Measurements from ENCODE around the gene SYT7. TPM values are rescaled to one million over a fixed set of nuclear protein-coding genes. Genes with fewer than 3 reads are reported as not detected.

The SYT7 gene
- total and polyA plus RNA-seq, 10 of the 15 experiments (the other 5 are each of a cell fraction or from before 2014, with no cell fraction given), result not detected

DNA sequence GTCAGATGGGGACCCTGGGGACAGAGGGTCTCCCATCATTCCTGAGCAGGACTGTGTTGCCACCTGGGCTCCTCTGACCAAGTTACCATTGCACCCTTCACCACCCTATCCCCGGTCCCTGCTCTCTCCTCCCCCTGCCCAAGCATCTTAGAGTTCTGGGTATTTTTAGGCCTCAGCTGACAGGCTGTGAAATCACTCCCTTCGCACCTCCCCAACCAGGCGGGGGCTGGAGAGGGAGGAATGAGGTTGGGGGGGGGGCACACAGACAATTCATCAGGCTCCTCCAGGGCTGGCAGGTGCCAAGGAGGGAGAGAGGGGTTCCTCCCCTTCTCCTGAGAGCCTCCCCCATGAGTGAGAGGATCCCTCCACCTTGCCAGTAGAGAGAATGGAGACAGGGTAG lies 9.0 kb downstream of the SYT7 start:
- H3K4me3 ChIP-seq, result no peak overlapping the region
- no peak overlapping the region for H3K9ac ChIP-seq (ENCODE audit: control insufficient read depth, insufficient read depth, low read length)
- 5% methylated on average over 3 of the region's 3 CpGs for WGBS (ENCODE audit: insufficient coverage, insufficient replicate concordance, low lambda C conversion rate, missing lambda C conversion rate)
- H3K27ac ChIP-seq (ENCODE audit: control insufficient read depth, insufficient read depth), result no peak overlapping the region
- SMC1A ChIA-PET (ENCODE audit: uncharacterized antibody, unreplicated experiment), result no interaction called here
- CTCF ChIA-PET, result no interaction called here
- H3K9me3 ChIP-seq (replicated peaks; ENCODE audit: control insufficient read depth, insufficient read depth, low read length), result no peaks in the 10 kb centered on the region
- H3K36me3 ChIP-seq (ENCODE audit: control insufficient read depth in 2 of 2, insufficient read depth in 2 of 2, low read length in 1 of 2), result no peaks in the 10 kb centered on the region
- BruUV-seq (replicated peaks), result no TSS peak
- no peak overlapping the region for H3K4me2 ChIP-seq (ENCODE audit: control insufficient read depth, insufficient read depth)
- H3K4me1 ChIP-seq (ENCODE audit: control insufficient read depth, insufficient read depth, low read length), result no peaks in the 10 kb centered on the region
- H3K27me3 ChIP-seq (replicated peaks in 1 of 2; ENCODE audit: control insufficient read depth in 2 of 2, insufficient read depth in 2 of 2, low read length in 1 of 2), result peaks cover 0 to 2% of the 10 kb centered on the region in 2 experiments; a peak in 3 of 4 replicates
- in situ Hi-C loops (cut with MboI), result no loop called here
- no peaks in the 10 kb centered on the region for H3K79me2 ChIP-seq (ENCODE audit: control insufficient read depth, insufficient read depth, low read length)
- H2AFZ ChIP-seq (ENCODE audit: control insufficient read depth, low read depth, low read length), result no peak overlapping the region
- DNase-seq (ENCODE audit: low read depth, low spot score) (no peak), FAIRE-seq (no peak), ATAC-seq (no peak)
- RAD21 ChIA-PET (ENCODE audit: unreplicated experiment), result no interaction called here
- POLR2A ChIA-PET, result no interaction called here
- intact Hi-C loops (cut with micrococcal nuclease; ENCODE audit: unreplicated experiment), result no loop called here
- peaks cover 5% of the 10 kb centered on the region; the same call in 1 of the 2 replicates for H4K20me1 ChIP-seq (ENCODE audit: control insufficient read depth, insufficient read depth)
- no peak for TF ChIP-seq SMC3 (IDR thresholded peaks at IDR 0.05; ENCODE audit: borderline replicate concordance, low read length)
- no peak for TF ChIP-seq BCL11A (IDR thresholded peaks at IDR 0.05; ENCODE audit: low read depth, low read length)
- TF ChIP-seq BMI1 (IDR thresholded peaks at IDR 0.05; ENCODE audit: borderline replicate concordance), result no peak
- TF ChIP-seq EGR1 (IDR thresholded peaks at IDR 0.05; ENCODE audit: borderline replicate concordance in 1 of 2, low read depth in 2 of 2, low read length in 2 of 2), result no peak
- no peak for TF ChIP-seq NFYA (IDR thresholded peaks at IDR 0.05; ENCODE audit: borderline replicate concordance, low read depth, low read length)
- TF ChIP-seq ZNF24 (IDR thresholded peaks at IDR 0.05), result no peak
- TF ChIP-seq, protein P1, sequence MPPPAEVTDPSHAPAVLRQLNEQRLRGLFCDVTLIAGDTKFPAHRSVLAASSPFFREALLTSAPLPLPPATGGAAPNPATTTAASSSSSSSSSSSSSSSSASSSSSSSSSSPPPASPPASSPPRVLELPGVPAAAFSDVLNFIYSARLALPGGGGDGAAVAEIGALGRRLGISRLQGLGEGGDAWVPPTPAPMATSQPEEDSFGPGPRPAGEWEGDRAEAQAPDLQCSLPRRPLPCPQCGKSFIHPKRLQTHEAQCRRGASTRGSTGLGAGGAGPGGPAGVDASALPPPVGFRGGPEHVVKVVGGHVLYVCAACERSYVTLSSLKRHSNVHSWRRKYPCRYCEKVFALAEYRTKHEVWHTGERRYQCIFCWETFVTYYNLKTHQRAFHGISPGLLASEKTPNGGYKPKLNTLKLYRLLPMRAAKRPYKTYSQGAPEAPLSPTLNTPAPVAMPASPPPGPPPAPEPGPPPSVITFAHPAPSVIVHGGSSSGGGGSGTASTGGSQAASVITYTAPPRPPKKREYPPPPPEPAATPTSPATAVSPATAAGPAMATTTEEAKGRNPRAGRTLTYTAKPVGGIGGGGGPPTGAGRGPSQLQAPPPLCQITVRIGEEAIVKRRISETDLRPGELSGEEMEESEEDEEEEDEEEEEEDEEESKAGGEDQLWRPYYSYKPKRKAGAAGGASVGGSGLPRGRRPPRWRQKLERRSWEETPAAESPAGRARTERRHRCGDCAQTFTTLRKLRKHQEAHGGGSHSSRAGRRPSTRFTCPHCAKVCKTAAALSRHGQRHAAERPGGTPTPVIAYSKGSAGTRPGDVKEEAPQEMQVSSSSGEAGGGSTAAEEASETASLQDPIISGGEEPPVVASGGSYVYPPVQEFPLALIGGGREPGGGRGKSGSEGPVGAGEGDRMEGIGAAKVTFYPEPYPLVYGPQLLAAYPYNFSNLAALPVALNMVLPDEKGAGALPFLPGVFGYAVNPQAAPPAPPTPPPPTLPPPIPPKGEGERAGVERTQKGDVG (CRISPR knock-in tag; IDR thresholded peaks at IDR 0.05), result no peak
- no peak for TF ChIP-seq CEBPB (IDR thresholded peaks at IDR 0.05; ENCODE audit: borderline replicate concordance in 1 of 2, low read depth in 2 of 2, low read length in 2 of 2)
- TF ChIP-seq, protein P2, sequence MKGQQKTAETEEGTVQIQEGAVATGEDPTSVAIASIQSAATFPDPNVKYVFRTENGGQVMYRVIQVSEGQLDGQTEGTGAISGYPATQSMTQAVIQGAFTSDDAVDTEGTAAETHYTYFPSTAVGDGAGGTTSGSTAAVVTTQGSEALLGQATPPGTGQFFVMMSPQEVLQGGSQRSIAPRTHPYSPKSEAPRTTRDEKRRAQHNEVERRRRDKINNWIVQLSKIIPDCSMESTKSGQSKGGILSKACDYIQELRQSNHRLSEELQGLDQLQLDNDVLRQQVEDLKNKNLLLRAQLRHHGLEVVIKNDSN (IDR thresholded peaks at IDR 0.05; ENCODE audit: borderline replicate concordance, extremely low read length, insufficient read depth, low read depth, low read length), result no peak
- TF ChIP-seq DPF2 (IDR thresholded peaks at IDR 0.05), result no peak
- TF ChIP-seq, protein P3, sequence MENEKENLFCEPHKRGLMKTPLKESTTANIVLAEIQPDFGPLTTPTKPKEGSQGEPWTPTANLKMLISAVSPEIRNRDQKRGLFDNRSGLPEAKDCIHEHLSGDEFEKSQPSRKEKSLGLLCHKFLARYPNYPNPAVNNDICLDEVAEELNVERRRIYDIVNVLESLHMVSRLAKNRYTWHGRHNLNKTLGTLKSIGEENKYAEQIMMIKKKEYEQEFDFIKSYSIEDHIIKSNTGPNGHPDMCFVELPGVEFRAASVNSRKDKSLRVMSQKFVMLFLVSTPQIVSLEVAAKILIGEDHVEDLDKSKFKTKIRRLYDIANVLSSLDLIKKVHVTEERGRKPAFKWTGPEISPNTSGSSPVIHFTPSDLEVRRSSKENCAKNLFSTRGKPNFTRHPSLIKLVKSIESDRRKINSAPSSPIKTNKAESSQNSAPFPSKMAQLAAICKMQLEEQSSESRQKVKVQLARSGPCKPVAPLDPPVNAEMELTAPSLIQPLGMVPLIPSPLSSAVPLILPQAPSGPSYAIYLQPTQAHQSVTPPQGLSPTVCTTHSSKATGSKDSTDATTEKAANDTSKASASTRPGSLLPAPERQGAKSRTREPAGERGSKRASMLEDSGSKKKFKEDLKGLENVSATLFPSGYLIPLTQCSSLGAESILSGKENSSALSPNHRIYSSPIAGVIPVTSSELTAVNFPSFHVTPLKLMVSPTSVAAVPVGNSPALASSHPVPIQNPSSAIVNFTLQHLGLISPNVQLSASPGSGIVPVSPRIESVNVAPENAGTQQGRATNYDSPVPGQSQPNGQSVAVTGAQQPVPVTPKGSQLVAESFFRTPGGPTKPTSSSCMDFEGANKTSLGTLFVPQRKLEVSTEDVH (IDR thresholded peaks at IDR 0.05; ENCODE audit: low read depth, partially characterized antibody), result no peak
- no peak for TF ChIP-seq ZNF207 (IDR thresholded peaks at IDR 0.05; ENCODE audit: borderline replicate concordance)
- TF ChIP-seq, protein P4, sequence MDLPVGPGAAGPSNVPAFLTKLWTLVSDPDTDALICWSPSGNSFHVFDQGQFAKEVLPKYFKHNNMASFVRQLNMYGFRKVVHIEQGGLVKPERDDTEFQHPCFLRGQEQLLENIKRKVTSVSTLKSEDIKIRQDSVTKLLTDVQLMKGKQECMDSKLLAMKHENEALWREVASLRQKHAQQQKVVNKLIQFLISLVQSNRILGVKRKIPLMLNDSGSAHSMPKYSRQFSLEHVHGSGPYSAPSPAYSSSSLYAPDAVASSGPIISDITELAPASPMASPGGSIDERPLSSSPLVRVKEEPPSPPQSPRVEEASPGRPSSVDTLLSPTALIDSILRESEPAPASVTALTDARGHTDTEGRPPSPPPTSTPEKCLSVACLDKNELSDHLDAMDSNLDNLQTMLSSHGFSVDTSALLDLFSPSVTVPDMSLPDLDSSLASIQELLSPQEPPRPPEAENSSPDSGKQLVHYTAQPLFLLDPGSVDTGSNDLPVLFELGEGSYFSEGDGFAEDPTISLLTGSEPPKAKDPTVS (IDR thresholded peaks at IDR 0.05; ENCODE audit: low read depth, low read length), result no peak
- no peak for TF ChIP-seq TCF12 (IDR thresholded peaks at IDR 0.05; ENCODE audit: low read depth, low read length)
- TF ChIP-seq EP300 (IDR thresholded peaks at IDR 0.05; ENCODE audit: borderline replicate concordance in 1 of 2, control insufficient read depth in 1 of 2, low read depth in 2 of 2, low read length in 2 of 2), result no peak
- no peak for TF ChIP-seq NRF1 (conservative IDR thresholded peaks at IDR 0.05; ENCODE audit: low read depth, low read length)
- no peak for TF ChIP-seq TARDBP (IDR thresholded peaks at IDR 0.05; ENCODE audit: borderline replicate concordance)

All from GM12878 (cell line).